Testis (tissue), 3 donors: Measurements from ENCODE around the gene NEK5. TPM values are rescaled to one million over a fixed set of nuclear protein-coding genes. Genes with fewer than 3 reads are reported as not detected.

Experiments
- DNase-seq: peaks from one replicate; pipeline ENCODE4 v3.0.0-alpha.2; 2019
- H3K27ac ChIP-seq, 2 donors: fragments of 200-600 bp; sonication (generic); one replicate each; pipeline ENCODE4 v1.5.1; 2019
- H3K27me3 ChIP-seq: fragments of 200-600 bp; sonication (generic); one replicate; pipeline ENCODE4 v1.5.1; 2019
- H3K36me3 ChIP-seq: fragments of 200-600 bp; sonication (generic); one replicate; pipeline ENCODE4 v1.5.1; 2017; ENCODE audit warnings: low read depth; ENCODE audit errors: missing control alignments
- H3K4me1 ChIP-seq: fragments of 200-600 bp; sonication (generic); one replicate; pipeline ENCODE4 v1.5.1; 2019
- H3K4me3 ChIP-seq, 2 donors: fragments of 200-600 bp; sonication (generic); one replicate each; pipeline ENCODE4 v1.5.1; 2017 to 2019
- H3K9me3 ChIP-seq: fragments of 200-600 bp; sonication (generic); one replicate; pipeline ENCODE4 v1.5.1; 2017
- POLR2A ChIP-seq: fragments of 450-650 bp; IDR thresholded peaks from one replicate; pipeline ENCODE4 v1.6.1; 2017; ENCODE audit warnings: antibody characterized with exemption, mild to moderate bottlenecking, moderate library complexity
- WGBS, 2 donors: methylation state at CpG; one replicate each; pipeline ENCODE4 v1.1.5; 2018; 5-methylcytosine and 5-hydroxymethylcytosine counted together
- intact Hi-C: fragments of 100-400 bp; cut with DNase I; formaldehyde crosslinking; loops from one replicate; pipeline ENCODE4 v1.15.1; 2023; ENCODE audit warnings: low total_unique reads
- polyA plus RNA-seq: library from polyadenylated mRNA; stranded (reverse); fragments of 350-450 nt; fragmentation: Illumina TruSeq; extraction: RNeasy Lipid Tissue Mini Kit (QIAGEN cat#74804); gene quantifications from one replicate; pipeline ENCODE4 v1.2.3, GENCODE V29; 2014; ENCODE audit warnings: low read depth, low replicate concordance; ENCODE audit not compliant: insufficient read depth
- total RNA-seq, 2 donors: library from RNA; depleted of rRNA; stranded (reverse); fragments of >200 nt; gene quantifications; one replicate each; pipeline ENCODE4 v1.2.3, GENCODE V29; 2016
- TF ChIP-seq, protein P1 (sequence below), 3 experiments: fragments of 450-650 bp in 2 of 3; fragments of 200-600 bp in 1 of 3; sonication (generic) in 1 of 3; IDR thresholded peaks; one replicate each; pipeline ENCODE4 v1.5.1; 2016 to 2019; ENCODE audit warnings: antibody characterized with exemption in 3 of 3, mild to moderate bottlenecking in 2 of 3, moderate library complexity in 1 of 3

NEK5 gene
- total and polyA plus RNA-seq, 3 donors from 2014 or later = 9.2 to 17.3 (median 9.5) TPM

DNA sequence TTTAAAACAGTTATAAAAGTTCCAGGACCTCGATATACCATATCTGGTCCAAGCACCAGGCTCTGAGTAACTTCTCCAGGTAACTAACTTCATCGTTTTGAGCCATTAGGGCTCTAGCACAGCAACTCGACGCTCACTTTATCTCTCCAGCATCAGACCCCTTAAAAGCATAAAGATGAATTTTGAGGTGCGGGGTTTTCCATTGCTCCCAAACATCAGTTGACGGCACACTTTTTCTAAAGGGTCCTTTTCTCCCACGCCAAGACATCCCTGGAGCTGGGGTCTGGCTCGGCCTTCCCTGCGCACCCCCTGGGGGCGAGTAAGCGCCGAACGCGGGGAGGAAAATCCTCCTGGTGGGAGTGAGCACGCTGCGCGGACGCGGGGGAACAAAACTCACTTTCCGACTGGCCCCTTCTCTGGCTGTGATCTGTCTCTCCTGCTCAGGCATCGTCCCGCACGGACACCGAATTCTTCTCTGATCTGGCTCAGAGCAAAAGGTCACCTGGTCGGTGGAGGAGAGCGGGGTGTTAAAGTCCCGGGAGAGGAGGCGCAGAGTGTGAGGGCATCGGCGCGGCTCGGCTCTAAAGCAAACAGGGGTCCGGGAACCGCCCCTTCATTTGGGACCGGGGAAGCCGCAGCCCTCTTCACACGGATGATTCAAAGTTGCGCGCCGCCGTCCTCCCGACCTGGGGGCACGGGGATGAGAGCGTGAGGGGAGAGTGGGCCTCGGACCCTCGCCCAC lies 117.8 kb downstream of the NEK5 start, which contains the start of gene ATP7B:
Gene ATP7B, minus strand, starts transcription at position 561 of the 742 bp plus-strand sequence. Its CDS starts 113 bp downstream, at position 448.
- WGBS, 2 donors = 3 to 6% methylated on average over 22 to 46 of the region's 46 CpGs
- Histone ChIP-seq H3K4me1 (peaks cover 5% of the 10 kb centered on the region), H3K36me3 (no peaks in the 10 kb centered on the region), H3K27me3 (no peaks in the 10 kb centered on the region), H3K9me3 (no peaks in the 10 kb centered on the region), H3K4me3 (peak within 1 kb of the TSS; percentile 90 to 97), H3K27ac (peak within 1 kb of the TSS; percentile 51 to 85)
- intact Hi-C loops = no loop called here
- TF ChIP-seq POLR2A = no peak
- TF ChIP-seq, protein P1, sequence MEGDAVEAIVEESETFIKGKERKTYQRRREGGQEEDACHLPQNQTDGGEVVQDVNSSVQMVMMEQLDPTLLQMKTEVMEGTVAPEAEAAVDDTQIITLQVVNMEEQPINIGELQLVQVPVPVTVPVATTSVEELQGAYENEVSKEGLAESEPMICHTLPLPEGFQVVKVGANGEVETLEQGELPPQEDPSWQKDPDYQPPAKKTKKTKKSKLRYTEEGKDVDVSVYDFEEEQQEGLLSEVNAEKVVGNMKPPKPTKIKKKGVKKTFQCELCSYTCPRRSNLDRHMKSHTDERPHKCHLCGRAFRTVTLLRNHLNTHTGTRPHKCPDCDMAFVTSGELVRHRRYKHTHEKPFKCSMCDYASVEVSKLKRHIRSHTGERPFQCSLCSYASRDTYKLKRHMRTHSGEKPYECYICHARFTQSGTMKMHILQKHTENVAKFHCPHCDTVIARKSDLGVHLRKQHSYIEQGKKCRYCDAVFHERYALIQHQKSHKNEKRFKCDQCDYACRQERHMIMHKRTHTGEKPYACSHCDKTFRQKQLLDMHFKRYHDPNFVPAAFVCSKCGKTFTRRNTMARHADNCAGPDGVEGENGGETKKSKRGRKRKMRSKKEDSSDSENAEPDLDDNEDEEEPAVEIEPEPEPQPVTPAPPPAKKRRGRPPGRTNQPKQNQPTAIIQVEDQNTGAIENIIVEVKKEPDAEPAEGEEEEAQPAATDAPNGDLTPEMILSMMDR (IDR thresholded peaks at IDR 0.05) = no peak
- peak; percentile 36 for DNase-seq

DNA sequence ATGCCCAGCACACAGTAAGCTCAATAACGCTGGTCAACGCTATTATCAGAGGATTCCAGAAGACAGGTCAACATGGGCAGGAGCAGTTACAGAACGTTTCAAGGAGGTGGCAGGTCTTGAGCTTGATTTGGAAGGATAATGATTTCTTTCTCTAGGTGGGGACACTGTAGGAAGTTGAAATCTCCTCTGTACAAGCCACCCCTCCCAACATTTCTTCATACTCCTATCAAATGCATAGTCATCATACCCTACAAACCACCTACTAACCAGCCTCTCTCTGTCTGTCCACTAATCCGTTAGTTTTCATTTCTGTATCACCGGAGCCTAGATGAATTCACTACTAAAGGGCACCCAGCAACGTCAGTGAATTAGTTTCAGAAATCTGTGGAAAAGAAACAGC lies 118.9 kb downstream of the NEK5 start:
- TF ChIP-seq, protein P1 (IDR thresholded peaks at IDR 0.05) = no peak
- 50 to 64% methylated on average over 6 of the region's 6 CpGs for WGBS, 2 donors
- intact Hi-C loops = no loop called here
- H3K9me3 ChIP-seq = no peaks in the 10 kb centered on the region
- H3K4me1 ChIP-seq = peaks cover 5% of the 10 kb centered on the region
- no peaks in the 10 kb centered on the region for H3K27me3 ChIP-seq
- DNase-seq = no peak
- H3K27ac ChIP-seq = no peak overlapping the region
- no peak overlapping the region for H3K4me3 ChIP-seq
- no peaks in the 10 kb centered on the region for H3K36me3 ChIP-seq

DNA sequence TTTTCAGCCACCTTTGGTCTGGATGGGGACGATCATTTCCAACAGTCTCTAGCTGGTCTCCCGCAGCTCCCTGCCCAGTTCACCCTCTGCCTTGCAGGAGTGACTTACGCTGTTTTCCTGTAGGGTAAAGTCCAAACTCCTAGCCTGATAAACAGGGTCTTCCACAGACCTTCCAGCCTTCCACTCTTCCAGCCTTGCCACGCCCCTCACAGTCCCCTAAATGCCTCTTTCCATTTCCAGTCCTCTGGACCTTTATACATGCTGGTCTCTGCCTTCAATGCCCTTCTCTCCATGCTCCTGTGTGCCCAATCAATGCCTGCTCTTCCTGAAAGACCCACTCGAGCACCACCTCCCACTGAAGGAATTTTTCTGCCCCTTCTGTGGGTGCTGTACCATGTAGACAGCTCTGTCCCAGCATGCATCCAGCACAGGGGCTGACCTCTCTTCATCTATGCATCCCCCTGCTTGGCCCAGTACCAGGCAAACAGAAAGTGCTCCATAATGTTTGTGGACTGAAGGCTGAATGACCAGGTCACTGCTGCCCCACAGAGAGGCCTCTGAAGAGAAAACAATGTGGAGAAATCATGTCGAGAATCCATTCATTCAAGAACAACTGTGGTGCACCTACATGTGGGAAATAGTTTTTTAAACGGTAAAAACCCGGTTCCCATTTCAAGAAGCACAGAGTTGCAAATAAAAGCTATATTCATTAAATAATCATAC lies 122.2 kb downstream of the NEK5 start:
- TF ChIP-seq, protein P1 (IDR thresholded peaks at IDR 0.05) = no peak
- TF ChIP-seq POLR2A = no peak
- H3K27me3 ChIP-seq = no peaks in the 10 kb centered on the region
- no peaks in the 10 kb centered on the region for H3K9me3 ChIP-seq
- H3K4me1 ChIP-seq = peaks cover 5% of the 10 kb centered on the region
- intact Hi-C loops = no loop called here
- no peaks in the 10 kb centered on the region for H3K36me3 ChIP-seq
- DNase-seq = no peak
- no peak overlapping the region for H3K27ac ChIP-seq
- no peak overlapping the region for H3K4me3 ChIP-seq
- 91 to 95% methylated on average over 8 of the region's 8 CpGs for WGBS, 2 donors

DNA sequence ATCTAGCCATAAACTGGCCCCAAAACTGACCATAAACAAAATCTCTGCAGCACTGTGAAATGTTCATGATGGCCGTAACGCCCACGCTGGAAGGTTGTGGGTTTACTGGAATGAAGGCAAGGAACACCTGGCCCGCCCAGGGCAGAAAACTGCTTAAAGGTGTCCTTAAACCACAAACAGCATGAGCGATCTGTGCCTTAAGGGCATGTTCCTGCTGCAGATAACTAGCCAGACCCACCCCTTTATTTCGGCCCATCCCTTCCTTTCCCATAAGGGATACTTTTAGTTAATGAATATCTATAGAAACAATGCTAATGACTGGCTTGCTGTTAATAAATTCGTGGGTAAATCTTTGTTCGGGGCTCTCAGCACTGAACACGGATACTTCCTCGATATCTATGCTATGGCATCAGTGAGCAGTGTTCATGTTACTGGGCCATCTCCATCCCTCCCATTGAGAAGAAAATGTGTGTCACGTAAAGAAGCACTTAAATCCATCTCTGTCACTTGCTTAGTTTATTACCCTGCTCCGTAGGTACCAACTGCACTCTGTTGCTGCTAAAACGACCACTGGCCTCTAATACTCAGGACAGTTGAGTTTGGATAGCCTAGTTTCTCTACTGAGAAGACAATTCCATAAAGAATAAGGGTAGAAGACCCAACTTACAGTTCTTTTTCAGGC lies 122.9 kb downstream of the NEK5 start:
- WGBS, 2 donors = 89 to 92% methylated on average over 13 of the region's 13 CpGs
- no peaks in the 10 kb centered on the region for H3K9me3 ChIP-seq
- DNase-seq = no peak
- H3K4me1 ChIP-seq = peaks cover 3% of the 10 kb centered on the region
- no peak for TF ChIP-seq POLR2A
- TF ChIP-seq, protein P1 (IDR thresholded peaks at IDR 0.05) = no peak
- H3K36me3 ChIP-seq = no peaks in the 10 kb centered on the region
- H3K27me3 ChIP-seq = no peaks in the 10 kb centered on the region
- intact Hi-C loops = no loop called here
- no peak overlapping the region for H3K27ac ChIP-seq
- H3K4me3 ChIP-seq = no peak overlapping the region
